Adrenal gland (tissue), 5 donors: ENCODE results near the gene SDSL.

ENCODE experiments used
- POLR2A ChIP-seq, 2 donors: fragments of 450-650 bp; IDR thresholded peaks; one replicate each; pipeline ENCODE4 v1.6.1; 2017; ENCODE audit warnings: antibody characterized with exemption in 2 of 2, mild to moderate bottlenecking in 2 of 2, moderate library complexity in 1 of 2
- TF ChIP-seq, protein P1 (sequence below), 6 experiments: fragments of 450-650 bp in 4 of 6; fragments of 200-600 bp in 2 of 6; sonication (generic) in 1 of 6; IDR thresholded peaks; 1 replicate in 5 of 6; 2 replicates in 1 of 6; pipeline versions ENCODE4 v1.5.1 to v1.8.0; 2016 to 2021; ENCODE audit warnings: antibody characterized with exemption in 6 of 6, mild to moderate bottlenecking in 2 of 6, moderate library complexity in 1 of 6
- donor health status: DM: no; HTN: no; CAD: no.

DNA sequence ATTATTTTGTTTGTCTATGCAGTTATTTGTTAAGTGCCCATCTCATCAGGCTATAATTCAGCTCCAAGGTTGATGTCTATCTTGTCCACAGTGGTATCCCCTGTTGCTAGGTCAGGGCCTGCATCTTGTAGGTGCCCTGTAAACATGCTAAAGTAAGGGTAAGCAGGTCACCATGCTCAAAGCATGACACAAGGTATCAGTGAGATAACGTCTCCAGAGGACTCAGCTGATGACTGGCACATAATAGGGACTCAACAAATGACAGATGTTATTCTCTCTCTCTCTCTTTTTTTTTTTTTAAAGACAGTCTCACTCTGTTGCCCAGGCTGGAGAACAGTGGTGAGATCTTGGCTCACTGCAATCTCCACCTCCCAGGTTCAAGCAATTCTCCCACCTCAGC lies 2.3 kb downstream of the SDSL start:
- TF ChIP-seq POLR2A (IDR thresholded peaks at IDR 0.05), result no peak
- TF ChIP-seq, protein P1, sequence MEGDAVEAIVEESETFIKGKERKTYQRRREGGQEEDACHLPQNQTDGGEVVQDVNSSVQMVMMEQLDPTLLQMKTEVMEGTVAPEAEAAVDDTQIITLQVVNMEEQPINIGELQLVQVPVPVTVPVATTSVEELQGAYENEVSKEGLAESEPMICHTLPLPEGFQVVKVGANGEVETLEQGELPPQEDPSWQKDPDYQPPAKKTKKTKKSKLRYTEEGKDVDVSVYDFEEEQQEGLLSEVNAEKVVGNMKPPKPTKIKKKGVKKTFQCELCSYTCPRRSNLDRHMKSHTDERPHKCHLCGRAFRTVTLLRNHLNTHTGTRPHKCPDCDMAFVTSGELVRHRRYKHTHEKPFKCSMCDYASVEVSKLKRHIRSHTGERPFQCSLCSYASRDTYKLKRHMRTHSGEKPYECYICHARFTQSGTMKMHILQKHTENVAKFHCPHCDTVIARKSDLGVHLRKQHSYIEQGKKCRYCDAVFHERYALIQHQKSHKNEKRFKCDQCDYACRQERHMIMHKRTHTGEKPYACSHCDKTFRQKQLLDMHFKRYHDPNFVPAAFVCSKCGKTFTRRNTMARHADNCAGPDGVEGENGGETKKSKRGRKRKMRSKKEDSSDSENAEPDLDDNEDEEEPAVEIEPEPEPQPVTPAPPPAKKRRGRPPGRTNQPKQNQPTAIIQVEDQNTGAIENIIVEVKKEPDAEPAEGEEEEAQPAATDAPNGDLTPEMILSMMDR (IDR thresholded peaks at IDR 0.05), result no peak
